ENCODE results near the gene KCNMA1.

The KCNMA1 gene

DNA sequence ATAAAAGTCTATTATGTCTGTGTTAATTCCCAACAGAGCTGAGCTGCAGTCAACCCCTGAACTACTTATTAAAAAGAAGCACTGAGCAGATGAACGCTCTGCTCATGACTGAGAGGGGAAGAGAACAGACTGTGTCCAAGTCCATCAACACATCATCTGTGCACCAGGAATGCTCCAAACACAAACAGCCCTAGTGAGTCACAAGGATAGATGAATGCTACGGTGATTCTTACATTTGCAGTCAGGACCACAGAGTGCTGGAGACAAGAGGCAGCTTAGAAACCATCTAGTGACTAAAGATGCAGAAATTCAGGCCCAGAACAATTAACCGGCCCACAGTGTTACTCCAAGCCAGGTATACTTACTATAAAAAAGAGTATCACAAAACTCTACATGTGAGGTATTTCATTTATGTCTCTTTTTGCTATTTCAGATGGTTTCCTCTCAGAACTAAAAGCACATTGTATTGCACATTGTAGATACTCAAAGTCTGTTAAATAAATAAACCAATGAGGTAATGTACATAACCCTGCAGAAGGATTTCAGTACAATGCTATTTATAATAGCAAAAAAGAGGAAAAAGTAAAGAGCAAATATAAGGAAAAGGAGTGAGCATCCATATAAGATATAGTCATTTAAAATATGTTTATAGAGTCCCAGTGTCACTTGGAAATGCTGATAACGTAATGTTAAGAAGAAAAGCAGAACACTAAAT is 159.2 kb downstream of the KCNMA1 start:
- FAIRE-seq, result no peak
- TF ChIP-seq, protein P1, sequence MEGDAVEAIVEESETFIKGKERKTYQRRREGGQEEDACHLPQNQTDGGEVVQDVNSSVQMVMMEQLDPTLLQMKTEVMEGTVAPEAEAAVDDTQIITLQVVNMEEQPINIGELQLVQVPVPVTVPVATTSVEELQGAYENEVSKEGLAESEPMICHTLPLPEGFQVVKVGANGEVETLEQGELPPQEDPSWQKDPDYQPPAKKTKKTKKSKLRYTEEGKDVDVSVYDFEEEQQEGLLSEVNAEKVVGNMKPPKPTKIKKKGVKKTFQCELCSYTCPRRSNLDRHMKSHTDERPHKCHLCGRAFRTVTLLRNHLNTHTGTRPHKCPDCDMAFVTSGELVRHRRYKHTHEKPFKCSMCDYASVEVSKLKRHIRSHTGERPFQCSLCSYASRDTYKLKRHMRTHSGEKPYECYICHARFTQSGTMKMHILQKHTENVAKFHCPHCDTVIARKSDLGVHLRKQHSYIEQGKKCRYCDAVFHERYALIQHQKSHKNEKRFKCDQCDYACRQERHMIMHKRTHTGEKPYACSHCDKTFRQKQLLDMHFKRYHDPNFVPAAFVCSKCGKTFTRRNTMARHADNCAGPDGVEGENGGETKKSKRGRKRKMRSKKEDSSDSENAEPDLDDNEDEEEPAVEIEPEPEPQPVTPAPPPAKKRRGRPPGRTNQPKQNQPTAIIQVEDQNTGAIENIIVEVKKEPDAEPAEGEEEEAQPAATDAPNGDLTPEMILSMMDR (IDR thresholded peaks at IDR 0.05; ENCODE audit: insufficient read depth, missing control alignments), result no peak
- DNase-seq (ENCODE audit: insufficient read length, low spot score), result no peak

DNA sequence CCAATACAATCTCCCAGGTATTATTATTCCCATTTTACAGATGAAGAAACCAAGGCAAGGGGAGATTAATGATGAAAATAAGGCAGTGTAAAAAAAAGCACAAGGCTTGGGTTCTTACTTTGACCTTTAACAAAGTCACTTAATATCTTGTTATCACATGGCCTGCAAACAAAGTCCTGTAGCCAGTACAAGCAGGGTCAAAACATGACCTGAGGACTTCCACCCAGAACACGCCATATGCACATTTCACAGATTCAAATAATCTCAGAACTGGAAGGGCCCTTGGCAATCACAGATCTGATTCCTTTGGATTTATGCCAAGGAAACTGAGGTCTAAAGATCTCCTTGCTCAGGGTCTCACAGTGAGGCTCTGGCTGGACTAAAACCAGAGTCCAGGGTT is 162.1 kb downstream of the KCNMA1 start:
- DNase-seq (ENCODE audit: insufficient read length, low spot score), result no peak
- TF ChIP-seq, protein P1 (IDR thresholded peaks at IDR 0.05; ENCODE audit: insufficient read depth, missing control alignments), result no peak
- FAIRE-seq, result no peak

GRCh38 chr10:77474939-77475338 is 162.7 kb downstream of the KCNMA1 start:
- FAIRE-seq, result no peak
- DNase-seq (ENCODE audit: insufficient read length, low spot score), result no peak
- TF ChIP-seq, protein P1 (IDR thresholded peaks at IDR 0.05; ENCODE audit: insufficient read depth, missing control alignments), result no peak

DNA sequence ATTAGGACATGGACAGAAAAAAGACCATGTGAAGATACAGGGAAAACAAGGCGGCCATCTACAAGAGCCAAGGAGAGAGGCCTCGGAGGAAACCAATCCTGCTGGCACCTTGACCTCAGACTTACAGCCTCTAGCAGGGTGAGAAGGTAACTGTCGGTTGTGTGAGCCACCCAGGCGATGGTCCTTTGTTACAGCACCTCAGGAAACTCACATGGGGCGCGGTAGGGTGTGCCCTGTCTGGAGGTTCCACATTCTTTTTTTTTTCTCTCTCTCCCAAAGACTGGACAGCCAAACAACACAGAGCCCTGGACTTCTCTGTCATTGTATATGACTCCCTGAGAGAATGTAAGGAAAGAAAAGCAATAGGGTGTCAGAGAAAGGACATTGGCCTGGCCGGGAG is 163.2 kb downstream of the KCNMA1 start:
- no peak for DNase-seq (ENCODE audit: insufficient read length, low spot score)
- no peak for FAIRE-seq
- TF ChIP-seq, protein P1 (IDR thresholded peaks at IDR 0.05; ENCODE audit: insufficient read depth, missing control alignments), result no peak

DNA sequence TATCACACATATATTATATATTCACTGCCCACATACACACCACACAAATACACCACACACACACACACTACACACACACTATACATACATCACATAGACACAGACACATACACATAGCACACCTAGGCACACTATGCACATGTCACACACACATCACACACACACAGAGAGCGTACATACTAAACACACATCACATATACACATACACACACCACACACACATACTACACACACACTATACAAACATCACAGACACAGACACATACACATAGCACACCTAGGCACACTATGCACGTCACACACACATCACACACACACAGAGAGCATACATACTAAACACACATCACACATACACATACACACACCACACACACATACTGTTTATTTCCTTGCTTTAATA is 165.5 kb downstream of the KCNMA1 start:
- TF ChIP-seq, protein P1 (IDR thresholded peaks at IDR 0.05; ENCODE audit: insufficient read depth, missing control alignments), result no peak
- no peak for DNase-seq (ENCODE audit: insufficient read length, low spot score)
- no peak for FAIRE-seq

DNA sequence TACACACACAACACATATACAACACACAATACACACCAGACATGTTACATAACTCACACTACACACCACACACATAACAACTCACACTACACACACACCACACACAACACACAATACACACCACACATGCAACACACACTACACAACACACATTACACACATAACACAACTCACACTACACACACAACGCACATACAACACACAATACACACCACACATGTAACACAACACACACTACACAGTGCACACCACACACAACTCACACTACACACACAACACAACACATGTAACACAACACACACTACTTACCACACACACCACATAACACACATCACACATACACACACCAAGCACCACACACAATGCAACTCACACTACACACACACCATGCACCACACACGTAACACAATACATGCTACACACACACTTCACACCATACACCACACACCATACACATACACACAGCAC is 166.5 kb downstream of the KCNMA1 start:
- FAIRE-seq (no peak), DNase-seq (ENCODE audit: insufficient read length, low spot score) (no peak)
- TF ChIP-seq, protein P1 (IDR thresholded peaks at IDR 0.05; ENCODE audit: insufficient read depth, missing control alignments), result no peak

DNA sequence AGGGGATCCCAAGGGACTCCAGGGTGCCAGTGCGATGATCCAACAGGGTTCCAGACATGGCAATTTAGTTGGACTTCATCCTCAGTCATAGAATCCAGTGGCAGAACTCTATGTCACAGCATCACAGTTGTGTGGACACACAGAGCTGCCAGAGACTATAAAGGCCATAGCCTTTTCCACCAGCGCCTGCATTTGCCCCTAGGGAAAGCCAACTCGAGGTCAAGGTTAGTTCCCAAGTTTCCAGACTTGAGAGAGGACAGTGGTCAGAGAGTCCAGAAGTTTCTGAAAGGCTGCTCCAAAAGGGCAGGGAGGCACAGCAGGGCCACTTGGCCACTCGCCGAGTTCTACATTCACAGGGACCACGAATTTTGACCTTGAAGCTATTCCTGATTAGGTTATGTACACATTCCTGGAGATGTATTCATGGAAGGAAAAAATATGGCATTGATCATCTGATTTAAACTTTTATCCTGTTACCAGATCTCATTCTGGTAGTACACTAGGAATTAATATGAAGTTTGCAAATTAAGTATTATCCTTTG is 170.1 kb downstream of the KCNMA1 start:
- no peak for FAIRE-seq
- DNase-seq (ENCODE audit: insufficient read length, low spot score), result no peak
- TF ChIP-seq, protein P1 (IDR thresholded peaks at IDR 0.05; ENCODE audit: insufficient read depth, missing control alignments), result no peak

Measured in D721Med (cell line).